Mucosa of stomach (tissue), 1 donor: ENCODE data around the gene SMPD3.
A peak's percentile ranks its signal among the peaks of the same experiment; 100 is the strongest.

Experiments used
- H3K27me3 ChIP-seq: one replicate; pipeline ENCODE4 v1.7.0; 2013; ENCODE audit warnings: mild to moderate bottlenecking, low read length; ENCODE audit not compliant: control insufficient read depth, insufficient read depth
- H3K36me3 ChIP-seq: one replicate; pipeline ENCODE4 v1.7.0; 2013; ENCODE audit warnings: low read length; ENCODE audit not compliant: control insufficient read depth, insufficient read depth
- H3K4me1 ChIP-seq: one replicate; pipeline ENCODE4 v1.7.0; 2013; ENCODE audit warnings: mild to moderate bottlenecking, low read length; ENCODE audit not compliant: control insufficient read depth, insufficient read depth
- H3K4me3 ChIP-seq: one replicate; pipeline ENCODE4 v1.7.0; 2013; ENCODE audit warnings: low read length
- H3K9ac ChIP-seq: one replicate; pipeline ENCODE4 v1.7.0; 2013; ENCODE audit warnings: mild to moderate bottlenecking, low read length, moderate library complexity
- H3K9me3 ChIP-seq: one replicate; pipeline ENCODE4 v1.7.0; 2013; ENCODE audit warnings: mild to moderate bottlenecking, low read length, moderate library complexity; ENCODE audit not compliant: control insufficient read depth
- donor health status: Pancreatic carcinoma.

The SMPD3 gene

DNA sequence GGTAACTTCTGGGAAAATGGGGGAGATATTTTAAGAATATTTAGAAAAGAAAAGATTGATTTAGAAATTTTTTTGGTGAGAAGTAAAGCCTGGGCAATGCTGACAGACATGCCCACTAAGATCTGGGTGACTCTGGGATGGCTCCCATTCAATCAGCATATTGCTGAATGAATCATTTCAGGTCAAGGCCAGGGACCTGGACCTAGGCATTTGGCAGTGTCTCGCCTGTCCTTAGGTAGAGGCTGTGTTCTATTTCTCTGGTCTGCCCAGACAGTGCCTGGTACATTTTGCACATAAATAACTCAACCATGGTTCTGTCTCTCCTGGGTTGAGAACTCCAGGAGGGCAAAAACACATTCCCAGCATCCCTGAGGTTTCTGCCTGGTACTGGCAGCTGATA is 39.9 kb downstream of the SMPD3 start:
- Histone ChIP-seq H3K27me3 (peaks cover 7% of the 10 kb centered on the region), H3K4me3 (no peak overlapping the region), H3K4me1 (peaks cover 7% of the 10 kb centered on the region), H3K9ac (no peak overlapping the region), H3K9me3 (no peaks in the 10 kb centered on the region), H3K36me3 (no peaks in the 10 kb centered on the region)

DNA sequence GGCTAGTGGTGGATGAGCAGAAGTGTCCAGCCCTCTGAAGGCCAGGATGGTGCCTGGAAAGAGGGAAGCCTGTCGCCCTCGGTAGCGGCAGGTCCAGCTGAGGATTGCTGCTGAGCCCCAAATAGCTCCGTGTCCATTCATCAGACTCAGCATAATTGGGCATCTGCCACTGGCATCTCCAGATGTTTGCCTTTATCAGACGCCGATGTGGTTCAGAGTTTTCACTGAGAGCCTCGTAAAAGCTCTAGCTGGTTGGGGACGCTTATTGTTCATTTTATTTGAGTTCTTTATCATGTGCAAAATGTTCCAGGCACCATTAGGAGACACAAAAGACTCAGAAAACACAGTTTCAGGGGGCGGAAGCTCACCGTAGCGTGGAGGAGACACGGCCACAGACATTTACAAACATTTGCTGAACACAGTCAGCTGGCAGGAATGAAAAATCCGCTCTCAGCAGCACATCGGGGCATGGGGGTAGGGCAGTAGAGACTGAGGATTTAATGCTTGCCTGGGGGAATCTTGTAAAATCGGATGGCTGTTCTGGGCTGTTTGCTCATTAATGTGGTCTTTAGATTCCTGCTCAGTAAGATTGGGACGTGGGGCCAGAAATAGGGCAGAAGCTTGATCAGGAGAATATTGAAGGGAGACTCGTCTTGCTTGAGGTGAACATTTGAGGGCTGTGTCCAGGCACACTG is 41.7 kb downstream of the SMPD3 start:
- H3K4me3 ChIP-seq, result no peak overlapping the region
- no peaks in the 10 kb centered on the region for H3K9me3 ChIP-seq
- H3K4me1 ChIP-seq, result peaks cover 7% of the 10 kb centered on the region
- peaks cover 7% of the 10 kb centered on the region for H3K27me3 ChIP-seq
- peak overlapping the region; percentile 56 for H3K9ac ChIP-seq
- H3K36me3 ChIP-seq, result no peaks in the 10 kb centered on the region

GRCh38 chr16:68404736-68405345 is 43.5 kb downstream of the SMPD3 start:
- no peak overlapping the region for H3K4me3 ChIP-seq
- peaks cover 7% of the 10 kb centered on the region for H3K27me3 ChIP-seq
- no peaks in the 10 kb centered on the region for H3K9me3 ChIP-seq
- H3K4me1 ChIP-seq, result peaks cover 7% of the 10 kb centered on the region
- no peaks in the 10 kb centered on the region for H3K36me3 ChIP-seq
- H3K9ac ChIP-seq, result no peak overlapping the region

- H3K4me1 ChIP-seq, result peaks cover 7% of the 10 kb centered on the region
- H3K36me3 ChIP-seq, result no peaks in the 10 kb centered on the region
Measured at GRCh38 chr16:68403704-68404103, 44.6 kb downstream of the SMPD3 start.

GRCh38 chr16:68403177-68403576 is 45.1 kb downstream of the SMPD3 start:
- no peak overlapping the region for H3K9ac ChIP-seq
- no peak overlapping the region for H3K4me3 ChIP-seq
- H3K9me3 ChIP-seq, result no peaks in the 10 kb centered on the region
- H3K27me3 ChIP-seq, result no peaks in the 10 kb centered on the region
- peaks cover 7% of the 10 kb centered on the region for H3K4me1 ChIP-seq
- no peaks in the 10 kb centered on the region for H3K36me3 ChIP-seq

More at GRCh38 chr16:68403704-68404103, 44.6 kb downstream of the SMPD3 start:
- Histone ChIP-seq H3K27me3 (no peaks in the 10 kb centered on the region), H3K9me3 (no peaks in the 10 kb centered on the region), H3K4me3 (no peak overlapping the region), H3K9ac (no peak overlapping the region)

GRCh38 chr16:68402748-68403040 is 45.6 kb downstream of the SMPD3 start:
- peaks cover 7% of the 10 kb centered on the region for H3K4me1 ChIP-seq
- H3K9me3 ChIP-seq, result no peaks in the 10 kb centered on the region
- no peak overlapping the region for H3K9ac ChIP-seq
- H3K27me3 ChIP-seq, result no peaks in the 10 kb centered on the region
- no peaks in the 10 kb centered on the region for H3K36me3 ChIP-seq
- H3K4me3 ChIP-seq, result no peak overlapping the region

DNA sequence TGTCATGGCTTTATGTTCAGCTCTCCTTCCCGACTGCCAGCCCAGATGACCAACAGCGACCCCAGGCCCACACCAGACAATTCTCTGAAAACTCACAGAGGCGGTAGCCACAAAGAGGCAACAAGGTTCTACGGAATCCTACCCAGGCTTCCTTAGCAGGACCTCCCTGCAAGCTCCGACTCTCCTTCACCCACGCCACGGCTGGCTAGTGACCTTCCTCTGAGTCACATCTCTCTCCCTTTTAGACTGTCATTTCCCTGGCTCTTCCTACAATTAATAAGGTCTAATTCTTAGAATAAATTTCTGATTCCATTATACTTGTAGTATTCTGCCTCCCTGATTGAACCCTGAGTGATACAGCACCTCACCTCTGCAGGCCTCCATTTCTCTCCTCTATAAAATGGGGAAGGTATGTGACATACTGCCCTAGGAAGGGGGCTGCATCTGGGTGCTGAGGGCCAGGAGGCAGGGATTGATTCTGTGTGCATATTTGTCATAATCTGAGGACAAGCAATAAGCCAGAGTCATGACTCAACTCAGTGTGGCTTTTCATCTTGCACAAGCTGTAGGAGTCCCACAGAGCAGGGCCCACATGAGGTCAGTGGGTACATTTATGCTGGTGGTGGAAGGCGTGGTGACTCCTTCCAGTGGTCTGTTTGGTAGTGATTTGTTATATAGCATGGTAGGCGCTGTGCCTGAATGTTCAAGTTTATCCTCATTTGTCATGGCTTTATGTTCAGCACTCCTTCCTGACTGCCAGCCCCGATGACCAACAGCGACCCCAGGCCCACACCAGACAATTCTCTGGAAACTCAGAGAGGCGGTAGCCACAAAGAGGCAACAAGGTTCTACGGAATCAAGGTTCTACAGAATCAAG is 46.2 kb downstream of the SMPD3 start:
- Histone ChIP-seq H3K27me3 (no peaks in the 10 kb centered on the region), H3K4me1 (peaks cover 7% of the 10 kb centered on the region), H3K9ac (no peak overlapping the region), H3K4me3 (no peak overlapping the region), H3K9me3 (no peaks in the 10 kb centered on the region), H3K36me3 (no peaks in the 10 kb centered on the region)

DNA sequence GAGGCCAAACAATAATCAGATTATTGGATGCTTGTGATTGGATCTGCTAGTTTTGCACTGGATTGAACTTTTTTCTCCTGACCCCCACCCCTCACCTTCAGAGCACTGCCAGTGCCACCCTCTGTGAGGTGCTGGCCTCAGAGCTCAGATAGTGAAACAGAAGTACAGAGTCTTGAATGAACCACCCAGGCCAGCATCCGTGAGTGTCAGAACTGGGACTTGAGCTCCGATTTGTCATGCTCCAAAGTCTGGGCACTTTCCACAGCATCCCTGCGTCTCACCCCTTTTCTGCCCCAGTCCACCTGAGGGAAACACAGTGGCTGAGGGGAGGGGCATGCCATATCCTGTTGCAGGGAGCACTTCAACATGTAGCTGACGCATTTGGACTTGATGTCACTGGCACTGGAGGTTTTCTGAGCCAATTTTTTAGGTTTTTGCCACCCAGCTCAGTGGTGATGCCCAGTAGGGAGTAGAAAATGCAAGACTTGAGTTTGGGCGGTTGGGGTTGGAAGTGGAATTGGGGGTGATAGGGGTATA is 47.3 kb downstream of the SMPD3 start:
- Histone ChIP-seq H3K4me3 (no peak overlapping the region), H3K4me1 (peaks cover 11% of the 10 kb centered on the region), H3K36me3 (no peaks in the 10 kb centered on the region), H3K27me3 (no peaks in the 10 kb centered on the region), H3K9me3 (no peaks in the 10 kb centered on the region), H3K9ac (no peak overlapping the region)

DNA sequence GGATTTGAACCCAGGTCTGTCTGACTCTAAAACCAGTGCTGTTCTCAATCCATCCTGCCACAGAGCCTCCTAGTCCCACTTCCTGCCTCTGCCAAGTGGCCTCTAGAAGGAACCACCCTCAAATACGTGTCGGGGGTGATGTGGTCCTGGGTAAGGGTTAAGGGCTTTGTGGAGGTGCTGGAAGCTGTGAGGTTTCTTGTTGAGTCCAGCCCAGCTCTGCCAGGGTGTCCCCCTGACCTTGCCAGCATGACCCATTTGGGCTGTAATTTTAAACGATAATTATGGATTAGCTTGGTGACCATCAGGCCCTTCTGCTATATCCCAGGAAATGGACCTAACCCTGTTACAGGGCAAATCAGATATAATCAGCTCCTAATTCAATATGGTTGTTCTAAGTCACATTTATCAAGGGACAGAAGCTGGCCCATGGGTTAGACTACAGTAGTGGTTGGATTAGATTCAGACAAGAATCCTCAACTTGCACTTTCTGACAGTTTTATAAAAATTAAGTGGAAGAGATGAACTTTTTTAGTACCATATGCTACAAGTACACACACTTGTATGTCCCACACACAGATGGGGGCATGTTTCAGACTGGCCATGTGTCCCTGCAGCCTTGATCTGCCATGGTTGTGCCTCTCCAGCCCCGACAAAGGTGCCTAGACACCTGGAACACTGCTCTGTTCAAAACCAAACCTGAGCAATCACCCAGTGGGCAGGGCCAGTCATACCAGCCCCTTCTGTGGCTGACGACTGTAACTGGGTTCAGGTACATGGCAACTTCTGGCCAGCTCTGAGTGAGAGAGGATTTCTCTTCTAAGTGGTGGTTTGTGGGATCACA is 48.0 kb downstream of the SMPD3 start:
- Histone ChIP-seq H3K36me3 (no peaks in the 10 kb centered on the region), H3K4me3 (no peak overlapping the region), H3K27me3 (no peaks in the 10 kb centered on the region), H3K9me3 (no peaks in the 10 kb centered on the region), H3K9ac (no peak overlapping the region), H3K4me1 (peaks cover 15% of the 10 kb centered on the region)

DNA sequence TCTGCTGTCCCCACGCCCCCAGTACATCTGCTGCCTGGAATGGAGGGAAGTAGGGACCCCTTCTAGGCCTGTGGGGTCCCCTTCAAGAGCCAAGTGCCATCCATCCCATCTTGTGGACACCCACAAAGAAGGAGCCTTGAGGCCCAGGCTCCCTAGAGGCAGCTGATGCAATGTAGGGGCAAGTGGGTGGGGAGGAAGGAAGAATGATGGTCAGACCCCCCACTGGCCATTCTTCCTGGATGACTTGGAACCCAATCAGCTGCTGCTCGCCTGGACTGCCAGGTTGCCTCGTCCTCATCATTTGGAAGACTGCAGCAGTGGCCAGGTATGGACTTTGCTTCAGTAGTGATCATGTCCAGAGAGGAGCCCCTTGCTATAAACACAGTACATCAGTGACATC is 48.9 kb downstream of the SMPD3 start:
- Histone ChIP-seq H3K36me3 (no peaks in the 10 kb centered on the region), H3K9me3 (no peaks in the 10 kb centered on the region), H3K4me1 (peaks cover 15% of the 10 kb centered on the region), H3K27me3 (no peaks in the 10 kb centered on the region), H3K9ac (no peak overlapping the region), H3K4me3 (no peak overlapping the region)

GRCh38 chr16:68397710-68398201 is 50.6 kb downstream of the SMPD3 start:
- H3K4me3 ChIP-seq, result no peak overlapping the region

More at GRCh38 chr16:68397710-68398201, 50.6 kb downstream of the SMPD3 start:
- H3K4me1 ChIP-seq, result peaks cover 15% of the 10 kb centered on the region
- no peaks in the 10 kb centered on the region for H3K9me3 ChIP-seq
- no peak overlapping the region for H3K9ac ChIP-seq
- H3K27me3 ChIP-seq, result no peaks in the 10 kb centered on the region
- H3K36me3 ChIP-seq, result no peaks in the 10 kb centered on the region
